ENCODE results near the gene ACOT7.

The ACOT7 gene

GRCh38 chr1:6292102-6292501, 101.5 kb downstream of the ACOT7 start:
- no peaks in the 10 kb centered on the region for H3K4me1 ChIP-seq (ENCODE audit: control insufficient read depth in 2 of 2, insufficient read depth in 1 of 2, low read depth in 1 of 2, low read length in 2 of 2)
- no peak overlapping the region for H3K9ac ChIP-seq (ENCODE audit: low read depth, low read length, poor library complexity)
- H3K18ac ChIP-seq (ENCODE audit: low read length) = no peak overlapping the region
- no peak overlapping the region for H3K27ac ChIP-seq (replicated peaks; ENCODE audit: low read length)
- no peak overlapping the region for H3K4me3 ChIP-seq (ENCODE audit: low read length in 2 of 2)
- H3K23ac ChIP-seq (ENCODE audit: low read depth, low read length, poor library complexity) = peak overlapping the region; percentile 66
- H2AK5ac ChIP-seq (ENCODE audit: low read depth, low read length) = no peak overlapping the region
- H3K9me3 ChIP-seq (replicated peaks in 1 of 2; ENCODE audit: control insufficient read depth in 2 of 2, insufficient read depth in 1 of 2, low read depth in 1 of 2, low read length in 2 of 2) = no peaks in the 10 kb centered on the region
- H4K91ac ChIP-seq (ENCODE audit: low read depth, low read length, poor library complexity) = no peak overlapping the region
- H3K4me2 ChIP-seq (ENCODE audit: insufficient read depth, low read length, poor library complexity, severe bottlenecking) = no peak overlapping the region
- no peak overlapping the region for H3K14ac ChIP-seq (ENCODE audit: low read length)
- no peak overlapping the region for H2BK12ac ChIP-seq (ENCODE audit: low read length)
- H3K4ac ChIP-seq (ENCODE audit: low read length) = no peak overlapping the region
- no peaks in the 10 kb centered on the region for H3K27me3 ChIP-seq (ENCODE audit: control insufficient read depth in 3 of 3, insufficient read depth in 3 of 3, low read depth in 1 of 3, low read length in 3 of 3)
- no peak overlapping the region for H2BK15ac ChIP-seq (ENCODE audit: low read length)
- DNase-seq (ENCODE audit: low spot score) = no peak
- no CpG with 5 or more reads among the region's 10 CpGs for WGBS, 2 donors (ENCODE audit: extremely low coverage in 2 of 2, insufficient read length in 2 of 2, insufficient replicate concordance in 1 of 2)
- H3K36me3 ChIP-seq (replicated peaks in 1 of 2; ENCODE audit: control insufficient read depth in 2 of 2, insufficient read depth in 2 of 2, low read length in 2 of 2) = peaks cover 18 to 64% of the 10 kb centered on the region in 2 donors
- no peak overlapping the region for H2AFZ ChIP-seq (ENCODE audit: low read length)
- H4K8ac ChIP-seq (ENCODE audit: low read depth, low read length) = no peak overlapping the region
- H2BK5ac ChIP-seq (ENCODE audit: low read length) = no peak overlapping the region
- H3K79me1 ChIP-seq (ENCODE audit: low read depth, low read length) = no peaks in the 10 kb centered on the region
- H2BK120ac ChIP-seq (ENCODE audit: low read depth, low read length) = no peak overlapping the region

- Histone ChIP-seq H3K9ac (ENCODE audit: low read depth, low read length, poor library complexity) (peak overlapping the region; percentile 30), H3K4me1 (ENCODE audit: control insufficient read depth in 2 of 2, insufficient read depth in 1 of 2, low read depth in 1 of 2, low read length in 2 of 2) (peaks cover 0 to 6% of the 10 kb centered on the region in 2 donors), H2AK5ac (ENCODE audit: low read depth, low read length) (no peak overlapping the region), H2AFZ (ENCODE audit: low read length) (no peak overlapping the region), H4K8ac (ENCODE audit: low read depth, low read length) (no peak overlapping the region), H3K14ac (ENCODE audit: low read length) (peak overlapping the region; percentile 64), H3K4me3 (ENCODE audit: low read length in 2 of 2) (no peak overlapping the region), H2BK12ac (ENCODE audit: low read length) (no peak overlapping the region), H2BK5ac (ENCODE audit: low read length) (no peak overlapping the region), H3K9me3 (replicated peaks in 1 of 2; ENCODE audit: control insufficient read depth in 2 of 2, insufficient read depth in 1 of 2, low read depth in 1 of 2, low read length in 2 of 2) (no peaks in the 10 kb centered on the region), H3K4me2 (ENCODE audit: insufficient read depth, low read length, poor library complexity, severe bottlenecking) (no peak overlapping the region), H3K27ac (replicated peaks; ENCODE audit: low read length) (no peak overlapping the region), H3K4ac (ENCODE audit: low read length) (no peak overlapping the region), H3K23ac (ENCODE audit: low read depth, low read length, poor library complexity) (peak overlapping the region; percentile 44), H4K91ac (ENCODE audit: low read depth, low read length, poor library complexity) (no peak overlapping the region), H3K27me3 (ENCODE audit: control insufficient read depth in 3 of 3, insufficient read depth in 3 of 3, low read depth in 1 of 3, low read length in 3 of 3) (no peaks in the 10 kb centered on the region), H2BK15ac (ENCODE audit: low read length) (no peak overlapping the region), H3K36me3 (replicated peaks in 1 of 2; ENCODE audit: control insufficient read depth in 2 of 2, insufficient read depth in 2 of 2, low read length in 2 of 2) (peaks cover 13 to 54% of the 10 kb centered on the region in 2 donors), H3K79me1 (ENCODE audit: low read depth, low read length) (peaks cover 2% of the 10 kb centered on the region), H3K18ac (ENCODE audit: low read length) (no peak overlapping the region), H2BK120ac (ENCODE audit: low read depth, low read length) (no peak overlapping the region)
- DNase-seq (ENCODE audit: low spot score) = no peak
- WGBS, 2 donors (ENCODE audit: extremely low coverage in 2 of 2, insufficient read length in 2 of 2, insufficient replicate concordance in 1 of 2) = no CpG with 5 or more reads among the region's 10 CpGs
Observed at GRCh38 chr1:6288665-6289064, 104.9 kb downstream of the ACOT7 start.

GRCh38 chr1:6288026-6288425, 105.5 kb downstream of the ACOT7 start:
- Histone ChIP-seq H2BK120ac (ENCODE audit: low read depth, low read length) (no peak overlapping the region), H2AK5ac (ENCODE audit: low read depth, low read length) (no peak overlapping the region), H3K14ac (ENCODE audit: low read length) (peak overlapping the region; percentile 64), H3K9ac (ENCODE audit: low read depth, low read length, poor library complexity) (peak overlapping the region; percentile 30), H3K27ac (replicated peaks; ENCODE audit: low read length) (no peak overlapping the region), H3K27me3 (ENCODE audit: control insufficient read depth in 3 of 3, insufficient read depth in 3 of 3, low read depth in 1 of 3, low read length in 3 of 3) (no peaks in the 10 kb centered on the region), H3K79me1 (ENCODE audit: low read depth, low read length) (peaks cover 2% of the 10 kb centered on the region), H3K4me3 (ENCODE audit: low read length in 2 of 2) (no peak overlapping the region), H4K8ac (ENCODE audit: low read depth, low read length) (no peak overlapping the region), H3K4me2 (ENCODE audit: insufficient read depth, low read length, poor library complexity, severe bottlenecking) (no peak overlapping the region), H2BK15ac (ENCODE audit: low read length) (no peak overlapping the region), H3K23ac (ENCODE audit: low read depth, low read length, poor library complexity) (peak overlapping the region; percentile 44), H2BK12ac (ENCODE audit: low read length) (no peak overlapping the region), H3K9me3 (replicated peaks in 1 of 2; ENCODE audit: control insufficient read depth in 2 of 2, insufficient read depth in 1 of 2, low read depth in 1 of 2, low read length in 2 of 2) (no peaks in the 10 kb centered on the region), H3K4me1 (ENCODE audit: control insufficient read depth in 2 of 2, insufficient read depth in 1 of 2, low read depth in 1 of 2, low read length in 2 of 2) (peaks cover 0 to 6% of the 10 kb centered on the region in 2 donors), H3K4ac (ENCODE audit: low read length) (no peak overlapping the region), H4K91ac (ENCODE audit: low read depth, low read length, poor library complexity) (no peak overlapping the region), H3K36me3 (replicated peaks in 1 of 2; ENCODE audit: control insufficient read depth in 2 of 2, insufficient read depth in 2 of 2, low read length in 2 of 2) (peaks cover 6 to 48% of the 10 kb centered on the region in 2 donors), H2AFZ (ENCODE audit: low read length) (no peak overlapping the region), H2BK5ac (ENCODE audit: low read length) (no peak overlapping the region), H3K18ac (ENCODE audit: low read length) (peak overlapping the region; percentile 25)
- no CpG with 5 or more reads among the region's 14 CpGs for WGBS, 2 donors (ENCODE audit: extremely low coverage in 2 of 2, insufficient read length in 2 of 2, insufficient replicate concordance in 1 of 2)
- DNase-seq (ENCODE audit: low spot score) = no peak

- no peak overlapping the region for H3K23ac ChIP-seq (ENCODE audit: low read depth, low read length, poor library complexity)
- H3K9me3 ChIP-seq (replicated peaks in 1 of 2; ENCODE audit: control insufficient read depth in 2 of 2, insufficient read depth in 1 of 2, low read depth in 1 of 2, low read length in 2 of 2) = no peaks in the 10 kb centered on the region
- no peak for DNase-seq (ENCODE audit: low spot score)
- no peak overlapping the region for H3K4ac ChIP-seq (ENCODE audit: low read length)
- H3K27me3 ChIP-seq (ENCODE audit: control insufficient read depth in 3 of 3, insufficient read depth in 3 of 3, low read depth in 1 of 3, low read length in 3 of 3) = no peaks in the 10 kb centered on the region
- no peak overlapping the region for H2AFZ ChIP-seq (ENCODE audit: low read length)
- H2BK12ac ChIP-seq (ENCODE audit: low read length) = no peak overlapping the region
- WGBS, 2 donors (ENCODE audit: extremely low coverage in 2 of 2, insufficient read length in 2 of 2, insufficient replicate concordance in 1 of 2) = no CpG with 5 or more reads among the region's 10 CpGs
- no peak overlapping the region for H3K14ac ChIP-seq (ENCODE audit: low read length)
- H2BK5ac ChIP-seq (ENCODE audit: low read length) = no peak overlapping the region
- no peak overlapping the region for H4K91ac ChIP-seq (ENCODE audit: low read depth, low read length, poor library complexity)
- H2AK5ac ChIP-seq (ENCODE audit: low read depth, low read length) = no peak overlapping the region
- no peak overlapping the region for H2BK120ac ChIP-seq (ENCODE audit: low read depth, low read length)
- peaks cover 6 to 47% of the 10 kb centered on the region in 2 donors for H3K36me3 ChIP-seq (replicated peaks in 1 of 2; ENCODE audit: control insufficient read depth in 2 of 2, insufficient read depth in 2 of 2, low read length in 2 of 2)
- H3K18ac ChIP-seq (ENCODE audit: low read length) = no peak overlapping the region
- H3K4me1 ChIP-seq (ENCODE audit: control insufficient read depth in 2 of 2, insufficient read depth in 1 of 2, low read depth in 1 of 2, low read length in 2 of 2) = peaks cover 0 to 6% of the 10 kb centered on the region in 2 donors
- peaks cover 2% of the 10 kb centered on the region for H3K79me1 ChIP-seq (ENCODE audit: low read depth, low read length)
- H4K8ac ChIP-seq (ENCODE audit: low read depth, low read length) = no peak overlapping the region
- no peak overlapping the region for H3K4me3 ChIP-seq (ENCODE audit: low read length in 2 of 2)
- no peak overlapping the region for H3K4me2 ChIP-seq (ENCODE audit: insufficient read depth, low read length, poor library complexity, severe bottlenecking)
- H3K9ac ChIP-seq (ENCODE audit: low read depth, low read length, poor library complexity) = no peak overlapping the region
- H2BK15ac ChIP-seq (ENCODE audit: low read length) = no peak overlapping the region
- H3K27ac ChIP-seq (replicated peaks; ENCODE audit: low read length) = no peak overlapping the region
Observed at GRCh38 chr1:6287431-6287886, 106.1 kb downstream of the ACOT7 start.

All from neuronal stem cell (in vitro differentiated cells).